Loucy (cell line): Measurements from ENCODE around the gene PTPRN2.

ENCODE experiments used
- H2AFZ ChIP-seq: fragments of 200-600 bp; sonication (generic); 2 replicates; pipeline ENCODE4 v1.6.0; 2016; ENCODE audit warnings: antibody characterized with exemption, mild to moderate bottlenecking, low read length, moderate library complexity
- H3F3A ChIP-seq: fragments of 200-600 bp; 2 replicates; pipeline ENCODE4 v1.6.0; 2016; ENCODE audit warnings: antibody characterized with exemption, low read depth, mild to moderate bottlenecking
- H3K27me3 ChIP-seq: fragments of 200-600 bp; sonication (generic); 2 replicates; pipeline ENCODE4 v1.6.1; 2014; ENCODE audit warnings: low read length, mild to moderate bottlenecking; ENCODE audit not compliant: insufficient read depth, poor library complexity, severe bottlenecking
- H3K36me3 ChIP-seq: fragments of 200-600 bp; sonication (generic); 2 replicates; pipeline ENCODE4 v1.6.1; 2016; ENCODE audit warnings: low read length; ENCODE audit not compliant: insufficient read depth
- H3K4me1 ChIP-seq: fragments of 200-600 bp; sonication (generic); 2 replicates; pipeline ENCODE4 v1.5.1; 2014; ENCODE audit warnings: low read length, mild to moderate bottlenecking; ENCODE audit not compliant: insufficient read depth, poor library complexity, severe bottlenecking
- H3K4me2 ChIP-seq: fragments of 200-600 bp; sonication (generic); 2 replicates; pipeline ENCODE4 v1.6.0; 2014; ENCODE audit warnings: antibody characterized with exemption, low read length, low read depth, mild to moderate bottlenecking; ENCODE audit not compliant: poor library complexity, severe bottlenecking
- H3K4me3 ChIP-seq: fragments of 200-600 bp; sonication (generic); 2 replicates; pipeline ENCODE4 v1.5.1; 2014; ENCODE audit warnings: low read length, mild to moderate bottlenecking, mixed read lengths; ENCODE audit not compliant: poor library complexity, severe bottlenecking
- H3K79me2 ChIP-seq: fragments of 200-600 bp; sonication (generic); 2 replicates; pipeline ENCODE4 v1.6.1; 2014; ENCODE audit warnings: low read length; ENCODE audit not compliant: insufficient read depth
- H3K9ac ChIP-seq: fragments of 200-600 bp; sonication (generic); 2 replicates; pipeline ENCODE4 v1.6.0; 2014; ENCODE audit warnings: mild to moderate bottlenecking, low read depth, low read length, moderate library complexity; ENCODE audit not compliant: poor library complexity, severe bottlenecking
- H3K9me2 ChIP-seq: fragments of 200-600 bp; sonication (generic); replicated peaks from 2 replicates; pipeline ENCODE4 v1.6.1; 2016; ENCODE audit warnings: low read depth, low read length, mixed read lengths
- H3K9me3 ChIP-seq: fragments of 200-600 bp; sonication (generic); 2 replicates; pipeline ENCODE4 v1.6.1; 2014; ENCODE audit warnings: mild to moderate bottlenecking, antibody characterized with exemption, low read length, low read depth; ENCODE audit not compliant: insufficient read depth
- H4K20me1 ChIP-seq: fragments of 200-600 bp; sonication (generic); 2 replicates; pipeline ENCODE4 v1.6.0; 2014; ENCODE audit warnings: antibody characterized with exemption, low read length, mild to moderate bottlenecking; ENCODE audit not compliant: insufficient read depth, poor library complexity, severe bottlenecking
- EZH2phosphoT487 ChIP-seq: fragments of 200-600 bp; IDR thresholded peaks from 2 replicates; pipeline ENCODE4 v1.6.1; 2018; ENCODE audit warnings: antibody characterized with exemption, mild to moderate bottlenecking, moderate library complexity, borderline replicate concordance
- TF ChIP-seq, protein P1 (sequence below): fragments of 200-600 bp; sonication (generic); conservative IDR thresholded peaks from 2 replicates; pipeline ENCODE4 v1.5.1; 2014; ENCODE audit warnings: mild to moderate bottlenecking, antibody characterized with exemption, low read length

The PTPRN2 gene

DNA sequence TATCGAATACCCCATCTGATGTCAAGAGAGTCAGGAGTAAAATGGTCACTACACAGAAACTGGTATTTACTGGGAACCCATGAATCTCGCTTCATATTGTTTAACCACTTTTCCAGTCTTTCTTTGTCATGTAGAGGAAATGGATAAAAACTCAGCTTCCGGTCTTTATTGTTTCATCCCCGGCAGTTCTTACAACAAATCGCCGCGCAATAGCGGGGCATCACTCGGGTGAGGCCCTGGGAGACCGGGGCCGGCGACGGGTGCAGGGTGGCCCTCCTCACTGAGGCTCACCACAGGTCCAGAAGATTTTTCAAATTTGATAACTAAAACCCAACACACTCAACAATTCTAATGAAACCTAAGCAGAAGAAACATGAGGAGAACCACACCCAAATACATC lies 35.6 kb upstream of the PTPRN2 start:
- no peak overlapping the region for H3K4me2 ChIP-seq
- no peaks in the 10 kb centered on the region for H3F3A ChIP-seq
- H3K4me1 ChIP-seq: no peaks in the 10 kb centered on the region

DNA sequence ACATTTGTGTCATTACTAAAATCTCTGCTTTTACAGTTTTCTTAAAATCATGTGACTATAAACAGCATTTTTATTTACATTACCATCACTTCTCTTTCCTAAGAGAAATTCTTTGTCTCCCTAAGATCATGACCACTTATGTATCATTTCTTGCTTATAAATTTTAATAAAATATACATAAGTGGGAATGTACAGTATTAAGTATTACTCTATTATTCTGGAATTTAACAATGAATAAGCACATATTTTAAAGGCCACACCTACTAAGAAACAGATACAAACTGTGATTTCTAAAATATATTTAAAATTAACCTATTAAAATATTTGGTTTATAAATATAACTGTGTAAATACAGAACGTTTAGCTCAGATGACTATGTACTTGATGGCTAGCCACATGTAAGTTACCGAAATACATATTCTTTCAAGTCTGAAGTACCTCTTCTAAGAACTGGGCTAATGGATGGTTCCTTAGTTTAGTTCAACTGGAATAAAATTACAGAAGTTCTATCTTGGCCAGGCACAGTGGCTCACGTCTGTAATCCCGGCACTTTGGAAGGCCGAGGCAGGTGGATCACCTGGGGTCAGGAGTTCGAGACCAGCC lies 33.3 kb upstream of the PTPRN2 start:
- Histone ChIP-seq H3K4me1 (peaks cover 7% of the 10 kb centered on the region), H3K4me3 (no peak overlapping the region), H3K36me3 (no peaks in the 10 kb centered on the region; the same call in 1 of the 2 replicates), H3K9ac (no peak overlapping the region), H3K27me3 (no peaks in the 10 kb centered on the region), H3K79me2 (no peaks in the 10 kb centered on the region), H3K4me2 (no peak overlapping the region), H2AFZ (no peak overlapping the region), H4K20me1 (no peaks in the 10 kb centered on the region), H3K9me3 (no peaks in the 10 kb centered on the region), H3F3A (no peaks in the 10 kb centered on the region), H3K9me2 (no peaks in the 10 kb centered on the region)
- no peak for TF ChIP-seq EZH2phosphoT487
- TF ChIP-seq, protein P1, sequence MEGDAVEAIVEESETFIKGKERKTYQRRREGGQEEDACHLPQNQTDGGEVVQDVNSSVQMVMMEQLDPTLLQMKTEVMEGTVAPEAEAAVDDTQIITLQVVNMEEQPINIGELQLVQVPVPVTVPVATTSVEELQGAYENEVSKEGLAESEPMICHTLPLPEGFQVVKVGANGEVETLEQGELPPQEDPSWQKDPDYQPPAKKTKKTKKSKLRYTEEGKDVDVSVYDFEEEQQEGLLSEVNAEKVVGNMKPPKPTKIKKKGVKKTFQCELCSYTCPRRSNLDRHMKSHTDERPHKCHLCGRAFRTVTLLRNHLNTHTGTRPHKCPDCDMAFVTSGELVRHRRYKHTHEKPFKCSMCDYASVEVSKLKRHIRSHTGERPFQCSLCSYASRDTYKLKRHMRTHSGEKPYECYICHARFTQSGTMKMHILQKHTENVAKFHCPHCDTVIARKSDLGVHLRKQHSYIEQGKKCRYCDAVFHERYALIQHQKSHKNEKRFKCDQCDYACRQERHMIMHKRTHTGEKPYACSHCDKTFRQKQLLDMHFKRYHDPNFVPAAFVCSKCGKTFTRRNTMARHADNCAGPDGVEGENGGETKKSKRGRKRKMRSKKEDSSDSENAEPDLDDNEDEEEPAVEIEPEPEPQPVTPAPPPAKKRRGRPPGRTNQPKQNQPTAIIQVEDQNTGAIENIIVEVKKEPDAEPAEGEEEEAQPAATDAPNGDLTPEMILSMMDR: no peak

More for the DNA sequence above, 35.6 kb upstream of the PTPRN2 start:
- TF ChIP-seq, protein P1: no peak
- TF ChIP-seq EZH2phosphoT487: no peak
- no peaks in the 10 kb centered on the region for H4K20me1 ChIP-seq
- H3K79me2 ChIP-seq: no peaks in the 10 kb centered on the region
- no peak overlapping the region for H2AFZ ChIP-seq
- no peak overlapping the region for H3K4me3 ChIP-seq
- H3K36me3 ChIP-seq: peaks cover 8% of the 10 kb centered on the region
- H3K27me3 ChIP-seq: no peaks in the 10 kb centered on the region
- H3K9me3 ChIP-seq: no peaks in the 10 kb centered on the region
- no peak overlapping the region for H3K9ac ChIP-seq
- H3K9me2 ChIP-seq: no peaks in the 10 kb centered on the region

DNA sequence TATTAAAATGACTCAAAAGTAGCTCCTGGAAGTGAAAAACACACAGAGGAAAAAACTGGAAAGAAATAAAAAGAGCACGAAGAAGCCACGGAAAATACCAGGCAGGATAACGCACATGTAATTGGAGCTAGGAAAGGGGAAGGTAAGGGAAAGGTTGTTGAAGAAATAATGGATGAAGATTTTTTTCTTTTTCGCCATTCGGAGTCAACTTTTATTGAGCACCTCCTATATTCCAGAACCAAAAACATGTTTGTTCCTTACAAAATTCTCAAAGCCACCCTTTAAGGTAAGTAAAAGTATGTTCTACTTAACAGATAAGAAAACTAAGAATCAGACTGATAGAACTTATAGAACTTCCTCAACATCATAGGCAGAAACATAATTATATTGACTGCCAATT lies 32.8 kb upstream of the PTPRN2 start:
- no peaks in the 10 kb centered on the region for H3K79me2 ChIP-seq
- no peak overlapping the region for H3K4me2 ChIP-seq
- H3K9ac ChIP-seq: no peak overlapping the region
- H3K9me3 ChIP-seq: no peaks in the 10 kb centered on the region
- no peaks in the 10 kb centered on the region for H3F3A ChIP-seq
- no peaks in the 10 kb centered on the region; the same call in 1 of the 2 replicates for H3K36me3 ChIP-seq
- TF ChIP-seq, protein P1: no peak
- TF ChIP-seq EZH2phosphoT487: no peak
- H2AFZ ChIP-seq: no peak overlapping the region
- H3K9me2 ChIP-seq: no peaks in the 10 kb centered on the region
- H3K4me1 ChIP-seq: peaks cover 7% of the 10 kb centered on the region
- H3K4me3 ChIP-seq: no peak overlapping the region
- no peaks in the 10 kb centered on the region for H4K20me1 ChIP-seq
- H3K27me3 ChIP-seq: no peaks in the 10 kb centered on the region
